Right renal pelvis (tissue), 4 donors: ENCODE measurements around the gene CPLX4. TPM values are rescaled to one million over a fixed set of nuclear protein-coding genes. Genes with fewer than 3 reads are reported as not detected.
A peak's percentile ranks its signal among the peaks of the same experiment; 100 is the strongest.

ENCODE experiments used
- DNase-seq, 4 donors: peaks; one replicate each; pipeline ENCODE4 v3.0.0-alpha.2; 2013; ENCODE audit warnings: low read depth in 4 of 4, low spot score in 3 of 4, missing footprints in 1 of 4
- polyA plus RNA-seq, 4 donors: library from polyadenylated mRNA; unstranded; fragments of 120-200 nt; gene quantifications; one replicate each; pipeline ENCODE4 v1.2.1, GENCODE V29; 2013; ENCODE audit not compliant: insufficient read length in 4 of 4

Gene CPLX4
- polyA plus RNA-seq, 4 donors, result 0.08 to 0.20 (median 0.12) TPM

DNA sequence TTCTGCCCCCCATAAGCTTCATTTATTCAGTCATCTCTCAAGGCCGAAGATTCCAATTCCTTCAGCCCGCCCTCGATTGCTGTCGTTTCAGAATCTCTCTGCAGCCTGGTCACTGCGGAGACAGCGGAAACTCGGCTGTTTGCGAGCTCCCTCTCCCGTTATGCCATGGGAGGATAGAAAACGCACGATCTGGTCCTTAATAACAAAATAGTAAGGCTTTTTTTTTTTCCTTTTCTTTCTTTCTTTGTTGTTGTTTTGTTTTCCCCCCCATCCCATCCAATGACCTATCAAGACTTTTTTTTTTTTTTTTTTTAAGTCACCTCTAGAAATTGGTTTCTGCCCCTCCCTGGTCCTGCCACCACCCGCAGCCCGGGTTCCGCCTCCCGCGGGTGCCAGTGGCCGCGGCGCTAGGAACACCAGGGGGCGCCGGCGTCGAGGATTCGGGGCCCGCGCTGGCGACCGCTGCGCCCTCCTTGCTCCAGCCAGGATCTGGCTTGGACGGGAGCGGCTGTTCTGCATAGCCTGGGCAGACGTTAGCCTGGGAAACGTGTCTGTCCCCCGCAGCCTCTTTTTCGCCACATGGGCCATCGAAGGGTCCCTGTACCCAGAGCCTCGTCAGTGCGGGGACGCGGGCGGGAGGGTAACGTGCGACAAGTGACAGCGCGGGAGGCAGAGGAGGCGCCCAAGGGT, 10.1 kb downstream of the CPLX4 start:
- peak; percentile 47 to 60 (median 60) for DNase-seq

DNA sequence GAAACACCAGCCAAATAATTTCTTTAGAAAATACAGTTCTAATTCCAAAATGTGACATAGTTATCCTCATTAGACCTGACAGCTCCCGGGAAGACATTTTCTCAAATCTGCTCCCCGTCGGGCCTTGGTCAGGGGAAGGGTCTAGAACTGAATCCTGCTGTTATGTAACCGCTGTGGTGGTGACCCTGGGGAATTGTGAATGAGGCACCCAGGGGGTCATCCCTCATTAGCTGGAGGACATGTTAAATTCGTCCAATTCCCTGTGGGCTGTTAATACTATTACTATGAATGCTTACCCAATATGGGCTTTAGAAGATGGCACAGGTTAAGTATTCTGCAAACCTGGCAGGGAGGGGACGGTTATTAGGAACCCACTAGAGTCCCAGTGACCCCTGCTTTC, 11.8 kb downstream of the CPLX4 start:
- DNase-seq, result no peak

DNA sequence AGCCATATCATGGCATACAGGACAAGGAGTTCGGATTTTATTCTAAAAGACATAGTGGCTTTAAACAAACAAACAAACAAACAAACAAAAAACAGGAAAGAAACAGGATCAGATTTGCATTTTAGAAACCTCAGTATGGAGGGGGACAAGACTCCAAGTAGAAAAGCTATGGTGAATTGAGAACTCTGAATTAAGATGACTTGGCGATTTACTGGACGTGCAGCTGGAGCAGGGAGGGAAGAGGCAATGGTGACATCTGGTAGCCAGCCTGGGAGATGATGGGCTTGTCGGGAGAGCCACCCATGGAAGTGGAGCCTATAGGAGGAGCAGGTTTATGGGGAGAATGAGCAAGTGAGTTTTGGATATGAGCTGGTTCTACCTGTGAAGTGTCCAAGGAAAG, 13.2 kb downstream of the CPLX4 start:
- no peak for DNase-seq

DNA sequence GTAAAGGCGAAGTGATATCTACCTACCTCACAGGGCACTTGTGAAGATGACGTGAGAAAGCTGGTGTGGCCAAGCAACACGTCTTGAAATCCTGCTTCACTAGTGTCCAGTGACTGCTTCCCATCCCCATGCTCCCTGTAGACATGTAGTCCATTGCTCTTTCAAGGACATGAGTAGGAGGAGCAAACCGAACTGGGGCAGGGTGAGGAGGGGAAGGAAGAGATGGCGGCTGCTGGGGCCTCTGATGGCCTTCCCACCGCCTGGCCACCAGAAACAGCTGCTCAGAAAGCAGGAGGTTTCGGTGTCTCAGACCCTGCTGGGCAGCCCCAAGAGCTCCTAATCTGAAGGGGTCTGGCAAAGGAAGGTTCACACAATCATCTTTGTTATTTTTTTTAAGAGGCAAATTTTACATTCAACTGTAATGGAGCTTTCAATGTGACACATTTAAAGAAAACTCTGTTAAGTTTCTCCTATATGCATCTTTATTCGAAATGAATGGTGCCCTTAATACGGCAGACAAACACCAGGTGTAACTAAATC, 14.7 kb downstream of the CPLX4 start:
- no peak for DNase-seq

DNA sequence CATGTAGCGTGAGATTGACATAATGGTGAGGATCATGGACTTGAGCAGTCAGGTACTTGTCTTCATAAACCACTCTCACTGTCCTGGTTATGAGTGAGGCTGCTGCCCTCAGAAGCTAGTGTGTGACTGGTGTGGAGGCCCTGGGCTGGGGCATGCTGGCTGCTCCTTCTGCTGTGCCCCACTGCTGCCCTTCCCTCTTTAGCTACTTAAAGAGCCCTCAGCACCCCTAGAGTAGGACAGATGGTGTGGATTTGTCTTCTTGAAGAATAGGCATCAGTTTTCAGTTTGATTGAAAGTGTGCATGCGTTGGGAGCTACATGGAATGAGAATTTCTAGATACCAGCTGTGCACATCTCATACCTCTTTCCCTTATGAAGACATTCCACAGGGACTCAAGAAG, 15.4 kb downstream of the CPLX4 start:
- no peak for DNase-seq

DNA sequence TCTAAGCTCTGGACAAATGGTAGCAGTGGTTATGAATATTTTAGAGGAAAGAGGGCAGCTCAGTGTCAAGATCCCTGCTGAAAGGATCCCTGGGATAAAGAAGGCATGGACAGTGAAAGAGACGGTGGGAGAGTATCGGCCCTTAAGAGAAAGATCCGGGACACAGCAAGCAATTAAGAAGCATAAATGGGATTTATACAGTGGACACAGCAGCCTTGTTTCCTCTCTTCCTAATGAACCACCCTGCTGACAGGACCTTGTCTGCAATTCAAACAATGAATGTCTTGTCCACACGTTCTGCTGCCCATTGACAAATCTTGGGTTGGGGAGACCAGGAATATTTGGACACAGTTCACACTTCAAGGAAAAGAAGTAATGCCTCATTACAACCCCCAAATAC, 16.5 kb downstream of the CPLX4 start:
- no peak for DNase-seq

DNA sequence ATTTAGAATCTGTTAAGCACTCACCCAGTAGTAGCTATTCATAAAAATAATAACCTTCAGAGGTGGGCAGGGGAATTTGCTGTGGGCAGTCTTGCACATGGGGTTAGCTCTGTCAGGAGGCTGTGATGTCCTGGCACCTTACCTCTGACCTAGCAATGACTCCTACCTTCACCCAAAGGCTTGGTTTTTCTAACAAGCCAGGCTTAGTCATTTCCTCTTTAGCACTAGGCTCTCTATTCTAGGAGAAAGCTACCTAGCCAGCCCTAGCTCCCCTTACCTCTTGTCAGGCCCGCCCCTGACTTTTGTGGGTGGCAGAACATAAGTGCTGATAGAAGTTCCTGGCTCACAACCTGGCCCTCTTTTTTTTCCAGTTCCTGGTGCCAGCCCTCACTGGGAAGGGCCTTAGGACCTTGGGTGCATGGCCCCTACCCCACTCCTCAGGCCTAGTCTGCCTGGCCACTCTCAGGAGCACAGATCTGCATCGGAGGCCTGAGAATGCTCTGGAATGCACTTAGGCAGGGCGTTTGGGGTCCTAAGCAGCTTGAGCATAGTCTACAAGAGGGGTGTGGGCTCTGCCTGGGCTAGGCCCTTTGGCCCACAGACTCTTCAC, 17.7 kb downstream of the CPLX4 start:
- DNase-seq, result no peak

DNA sequence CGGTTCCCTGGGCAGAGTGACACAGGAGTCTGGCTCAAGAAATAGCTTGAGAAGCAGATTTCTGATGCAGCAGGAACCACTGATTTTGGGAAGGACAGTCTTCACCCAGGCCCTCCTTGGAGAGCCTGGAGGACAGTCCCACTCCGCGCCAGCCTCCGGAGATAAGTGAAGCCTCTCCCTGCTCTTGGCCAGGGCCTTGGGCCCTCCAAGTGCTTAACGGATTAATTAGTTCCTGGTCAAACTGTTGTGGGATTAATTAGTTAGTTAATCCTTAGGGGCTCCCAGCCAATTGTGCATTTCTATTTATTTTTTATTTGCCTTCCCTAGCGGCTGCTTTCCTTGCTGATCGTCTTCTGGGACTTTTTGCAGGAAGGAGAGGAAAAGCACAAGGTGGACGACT, 19.6 kb downstream of the CPLX4 start:
- DNase-seq, result no peak

DNA sequence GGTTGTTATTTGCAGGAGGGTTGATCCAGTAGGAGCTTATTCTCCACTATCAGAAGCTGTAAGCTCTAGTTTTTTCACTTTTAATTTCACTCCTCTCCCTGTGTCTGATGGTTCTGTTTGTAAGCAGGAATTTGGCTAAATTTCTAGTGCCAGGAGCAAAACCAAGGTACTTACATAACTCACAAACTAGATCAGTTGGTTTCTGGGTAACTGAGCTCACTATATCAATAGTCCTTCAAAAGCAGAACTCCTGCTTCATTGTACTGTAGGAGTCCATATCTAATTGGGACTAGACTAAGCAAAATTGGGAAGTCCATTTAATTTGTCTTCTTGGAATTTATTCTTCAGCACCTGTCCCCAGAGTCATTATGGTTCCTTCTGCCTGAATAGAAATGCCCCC, 25.1 kb downstream of the CPLX4 start:
- DNase-seq, result no peak

DNA sequence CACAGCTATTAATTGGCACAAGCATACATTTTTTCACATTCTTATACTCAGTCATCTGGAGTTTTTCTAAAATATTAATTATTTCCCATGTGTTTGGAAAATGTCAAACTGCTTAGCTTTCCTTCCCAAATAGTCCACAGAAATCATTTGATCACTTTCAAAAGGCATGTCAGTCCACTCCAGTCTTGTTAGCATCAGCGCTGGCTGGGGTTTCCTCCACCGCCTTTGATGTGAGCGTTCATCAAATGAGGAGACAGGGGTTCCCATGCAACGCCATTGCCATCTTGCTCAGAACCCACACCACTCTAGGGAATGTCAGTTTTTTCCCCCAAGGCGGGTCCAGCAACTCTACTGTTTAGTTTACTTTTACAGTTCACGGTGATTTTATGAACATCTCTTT, 32.1 kb downstream of the CPLX4 start:
- no peak for DNase-seq

DNA sequence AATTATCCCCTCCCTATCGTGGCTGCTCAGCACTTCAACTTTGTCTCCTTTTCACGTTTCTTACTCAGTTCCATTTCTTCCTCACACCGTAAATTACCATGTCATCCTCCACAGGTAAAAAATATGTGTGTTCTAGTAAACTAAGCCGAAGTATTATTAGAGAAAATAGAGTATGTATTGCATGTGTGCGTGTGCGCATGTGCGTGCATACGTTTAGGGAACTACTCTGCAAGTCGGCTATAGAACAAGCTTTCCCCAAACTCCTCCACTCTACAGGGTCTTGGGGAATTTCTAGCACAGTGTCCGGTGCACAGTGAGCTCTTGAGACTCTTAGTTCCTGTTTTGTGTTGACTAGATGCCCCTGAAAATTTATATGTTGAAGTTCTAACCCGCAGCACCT, 36.1 kb downstream of the CPLX4 start:
- DNase-seq, result no peak

DNA sequence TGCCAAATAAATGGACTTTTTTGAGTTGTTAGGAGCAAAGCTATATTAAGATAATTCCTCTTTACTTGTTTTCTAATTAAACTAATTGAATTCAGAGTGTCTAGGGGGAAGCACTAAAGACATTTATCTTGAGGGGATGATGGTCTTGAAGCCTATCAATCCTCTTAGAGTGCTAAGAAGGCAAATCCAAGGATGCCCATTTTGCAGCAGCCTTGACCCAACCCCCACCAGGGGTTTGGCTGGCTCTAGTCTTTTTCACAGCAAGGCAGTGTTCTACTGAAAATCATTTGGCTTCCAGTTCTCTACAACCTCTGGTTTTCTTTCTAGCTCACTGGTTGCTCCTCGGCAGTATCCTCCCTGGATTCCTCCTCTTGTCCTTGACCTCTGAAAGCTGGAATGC, 38.7 kb downstream of the CPLX4 start:
- no peak for DNase-seq

DNA sequence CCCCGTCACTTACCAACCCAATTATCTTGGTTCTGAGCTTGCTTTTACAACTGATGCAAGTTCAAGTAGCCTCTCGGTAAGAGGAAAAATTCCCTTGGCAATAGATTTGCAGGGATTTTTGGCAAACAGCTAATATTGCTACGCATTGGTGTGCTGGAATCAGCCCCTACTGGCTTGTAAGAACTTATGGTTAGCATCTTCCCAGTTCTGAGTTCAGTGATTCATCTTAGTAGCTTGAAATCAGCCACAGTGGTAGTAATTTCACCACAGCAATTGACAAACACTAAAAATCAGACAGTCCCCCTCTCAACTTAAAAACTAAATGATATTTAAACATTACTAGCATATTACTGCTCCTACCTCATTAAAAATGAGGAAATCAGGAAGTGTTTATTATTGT, 39.3 kb downstream of the CPLX4 start:
- DNase-seq, result no peak

DNA sequence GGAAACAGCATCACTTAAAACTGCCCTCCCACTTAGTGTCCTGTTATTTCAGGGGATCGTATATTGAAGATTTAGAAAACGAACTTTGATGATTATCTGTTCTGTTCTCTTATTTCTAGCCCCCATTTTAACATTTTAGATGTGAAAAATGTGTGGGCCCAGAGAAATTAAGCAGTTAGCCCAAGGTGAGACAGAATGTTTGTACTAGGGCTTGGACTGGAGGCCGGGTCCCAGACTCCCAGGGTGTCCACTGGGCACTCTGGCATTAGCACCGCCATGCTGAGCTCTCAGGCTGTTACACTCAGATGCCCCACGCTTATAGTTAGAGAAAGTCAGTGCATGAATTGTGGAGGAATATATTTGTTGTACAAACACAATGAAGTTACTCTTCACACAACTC, 39.7 kb downstream of the CPLX4 start:
- DNase-seq, result no peak

DNA sequence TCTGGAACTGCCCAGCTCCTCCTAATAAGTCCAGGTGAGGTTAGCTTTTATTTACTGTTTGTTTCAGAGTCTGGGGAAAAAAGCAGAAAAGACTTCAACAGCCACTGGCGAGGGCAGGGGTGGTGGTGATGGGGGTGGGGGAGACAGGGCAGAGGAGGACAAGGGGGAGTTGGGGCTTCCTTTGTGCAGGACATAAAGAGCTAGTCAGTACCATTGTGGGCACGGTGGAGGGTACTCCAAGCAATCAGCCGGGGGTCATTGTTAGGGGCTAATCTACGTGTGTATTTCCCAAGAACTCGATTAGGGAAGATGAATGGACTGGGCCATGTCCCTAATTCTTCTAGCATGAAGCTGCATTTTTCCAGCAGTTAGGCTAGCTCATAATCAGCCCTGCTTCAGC, 42.4 kb downstream of the CPLX4 start:
- DNase-seq, result no peak

DNA sequence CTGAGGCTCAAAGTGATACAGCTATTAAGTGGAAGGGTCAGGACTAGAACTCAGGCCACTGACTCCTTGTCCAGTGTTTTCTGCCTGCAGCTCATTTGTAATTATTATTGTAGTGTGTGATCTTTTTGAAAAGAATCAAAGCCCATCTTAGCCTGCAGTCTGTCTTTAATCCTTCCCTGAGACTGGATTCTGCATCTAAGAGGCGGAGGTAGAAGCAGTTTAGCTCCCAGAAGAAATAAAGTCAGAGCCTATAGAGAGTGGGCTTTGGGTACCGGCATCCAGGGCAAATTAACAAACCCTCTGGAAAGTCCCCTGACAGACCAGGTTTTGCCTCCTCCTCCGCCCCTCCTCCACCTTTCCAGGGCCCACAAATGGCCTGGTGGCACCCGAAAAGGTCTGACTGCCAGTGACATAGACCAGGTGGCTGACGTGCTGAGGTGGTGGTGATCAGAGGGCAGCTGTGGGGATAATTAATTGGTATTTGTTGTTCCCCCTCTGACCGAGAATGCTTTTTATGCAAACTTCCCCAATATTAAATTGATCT, 43.0 kb downstream of the CPLX4 start:
- DNase-seq, result no peak

DNA sequence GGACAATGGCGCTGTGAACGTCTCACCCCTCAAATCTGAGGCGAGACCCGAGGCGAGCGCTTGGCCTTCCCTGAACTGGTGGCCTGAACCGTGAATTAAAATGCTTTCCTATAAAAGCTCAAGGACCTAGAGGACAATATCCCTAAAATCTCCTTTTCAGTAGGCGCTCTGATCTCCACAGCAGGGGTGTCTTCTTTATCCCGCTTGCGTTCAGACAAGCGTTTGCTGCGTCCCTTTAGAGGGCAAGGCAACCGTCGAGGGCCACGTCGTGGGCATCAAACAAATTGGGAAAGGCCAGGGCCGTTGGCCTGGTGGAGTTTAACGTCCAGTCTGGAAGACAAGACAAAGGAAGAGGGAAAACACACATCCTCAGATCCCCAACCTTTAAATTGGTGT, 43.9 kb downstream of the CPLX4 start:
- no peak for DNase-seq

DNA sequence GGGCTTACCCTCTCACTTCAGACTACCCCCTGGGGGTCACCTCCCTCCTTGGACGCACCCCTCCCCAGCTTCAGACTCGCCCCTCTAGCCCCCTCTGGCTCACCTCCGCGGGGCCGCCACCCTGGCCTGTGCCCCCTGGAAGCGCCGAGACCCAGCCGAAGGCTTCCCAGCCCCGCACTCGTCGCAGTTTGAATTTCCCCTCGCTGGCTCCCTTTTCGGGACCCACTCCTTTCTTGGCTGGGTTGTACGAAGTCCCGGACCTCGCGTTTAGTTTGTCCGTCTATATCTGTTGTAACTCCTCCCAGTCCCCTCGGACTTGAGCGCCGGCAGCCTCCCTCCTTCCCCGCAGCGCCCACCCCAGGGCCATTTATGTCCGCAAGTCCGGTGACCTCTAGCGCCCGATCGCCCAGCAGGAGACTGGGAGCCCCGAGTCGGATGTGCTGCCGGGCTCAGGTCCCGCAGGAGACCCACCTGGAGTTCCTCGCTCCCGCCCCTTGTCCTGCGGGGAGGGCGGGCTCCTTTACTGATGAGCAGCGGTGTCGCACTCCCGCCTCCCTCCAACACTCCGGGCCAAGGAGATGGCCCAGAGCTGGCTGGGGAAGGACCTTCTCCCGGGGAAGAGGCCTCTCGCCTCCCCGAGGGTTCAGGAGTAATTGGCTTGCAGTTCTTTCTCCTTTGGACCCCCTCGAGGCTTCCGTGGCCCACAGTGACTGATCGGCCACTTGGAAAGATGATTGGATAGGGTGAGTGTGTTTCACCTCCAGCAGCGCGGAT, 44.5 kb downstream of the CPLX4 start:
- DNase-seq, result no peak

DNA sequence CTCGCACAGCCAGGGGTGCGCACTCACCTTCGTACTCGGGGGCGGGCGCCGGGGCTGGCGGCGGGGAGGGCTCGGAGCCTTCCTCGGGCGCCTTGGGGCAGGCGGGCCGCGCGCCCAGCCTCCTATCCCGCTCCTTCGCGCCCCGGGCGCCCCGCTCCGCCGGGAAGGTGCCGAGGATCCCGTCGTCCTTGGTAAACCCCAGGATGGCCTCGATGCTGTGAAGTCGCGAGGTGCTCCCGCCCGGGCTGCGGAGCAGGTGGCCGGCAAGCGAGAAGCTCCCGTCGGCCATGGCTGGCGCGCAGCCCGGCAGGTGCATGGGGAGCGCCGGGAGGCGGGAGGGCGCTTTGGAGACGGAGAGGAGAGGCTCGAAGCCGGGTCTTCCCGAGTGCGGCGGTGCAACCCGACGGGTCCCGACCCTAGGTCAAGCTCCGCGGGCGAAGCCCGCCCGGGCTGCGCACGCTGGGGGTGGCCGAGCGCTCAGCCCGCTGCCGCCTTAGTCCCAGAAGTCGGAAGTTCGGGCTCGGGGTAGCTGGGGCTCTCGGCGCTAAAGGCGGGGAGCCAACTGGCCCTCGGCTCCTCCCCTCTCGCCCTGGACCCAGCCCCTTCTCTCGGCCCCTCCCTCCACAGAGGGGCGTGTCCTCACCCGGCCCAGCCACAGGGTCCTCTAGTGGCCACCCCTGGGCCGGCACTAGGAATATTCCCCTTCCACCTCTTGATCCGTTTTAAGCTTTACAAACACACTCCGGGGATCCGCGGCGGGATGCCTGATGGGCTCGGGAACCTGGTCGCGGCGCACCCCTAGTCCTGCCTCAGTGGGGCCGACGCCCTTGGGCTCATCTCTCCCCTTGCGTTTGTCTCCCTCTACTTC, 45.3 kb downstream of the CPLX4 start, which contains the start of gene RAX:
RAX (minus strand) TSS at position 564 of the 868 bp plus-strand sequence; CDS start at position 316, 248 bp downstream.
- no peak for DNase-seq

DNA sequence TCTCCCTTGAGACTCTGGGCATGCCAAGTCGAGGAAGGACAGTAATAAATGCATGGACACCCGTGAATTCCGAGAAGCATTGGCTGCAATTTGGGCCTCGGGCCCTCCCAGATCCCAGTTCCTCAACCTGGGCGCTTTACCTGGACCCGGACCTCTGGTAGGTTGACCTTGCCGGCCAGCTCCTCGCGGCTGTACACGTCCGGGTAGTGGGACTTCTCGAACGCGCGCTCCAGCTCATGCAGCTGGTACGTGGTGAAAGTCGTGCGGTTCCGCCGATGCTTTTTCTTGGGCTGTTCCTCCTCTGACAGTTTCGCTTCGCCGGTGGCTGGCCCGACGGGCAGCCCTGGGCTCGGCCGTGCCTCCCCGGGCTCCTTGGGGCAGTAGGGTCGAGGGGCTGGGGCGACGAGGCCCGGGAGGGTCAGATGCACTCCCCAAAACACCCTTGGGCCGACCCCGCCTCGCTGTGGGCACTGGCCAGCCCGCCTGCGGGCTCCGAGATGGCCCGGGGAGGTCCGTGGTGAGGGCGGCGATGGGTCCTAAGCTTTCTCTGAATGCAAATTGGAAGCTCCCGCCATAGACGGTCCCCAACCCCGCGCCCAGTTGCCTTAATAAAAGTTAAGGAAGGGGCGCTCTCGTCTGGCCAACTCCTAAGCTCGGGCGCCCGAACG, 46.1 kb downstream of the CPLX4 start:
- DNase-seq, result no peak
